ENCODE results near the gene CD19. TPM values are rescaled to one million over a fixed set of nuclear protein-coding genes. Genes with fewer than 3 reads are reported as not detected.
A peak's percentile ranks its signal among the peaks of the same experiment; 100 is the strongest.

Gene CD19
- total and polyA plus RNA-seq, 11 donors = 0.10 to 0.44 (median 0.22) TPM; not detected in 7

DNA sequence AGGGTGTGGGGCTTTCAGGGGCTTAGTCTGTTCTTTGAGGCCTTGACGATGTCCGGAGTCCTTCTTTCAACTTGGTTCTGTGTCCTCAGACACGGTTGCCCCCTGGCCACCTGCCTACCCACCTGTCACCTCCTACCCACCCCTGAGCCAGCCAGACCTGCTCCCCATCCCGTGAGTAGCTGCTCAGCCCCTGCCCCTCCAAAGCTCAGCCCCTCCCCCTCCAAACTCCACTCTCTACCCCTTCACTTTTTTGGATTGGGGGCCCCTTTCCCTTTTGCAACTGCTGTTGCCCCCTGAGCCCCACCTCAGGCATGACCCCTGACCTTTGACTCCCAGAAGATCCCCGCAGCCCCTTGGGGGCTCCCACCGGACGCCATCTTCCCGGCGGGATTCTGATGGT lies 54.3 kb downstream of the CD19 start:
- Histone ChIP-seq H3K36me3 (peaks cover 0 to 80% (median 51%) of the 10 kb centered on the region in 9 donors), H3K4me3 (peak overlapping the region in 2 of 12 donors; percentile 31 to 61)
- 95 to 99% (median 96%) methylated on average over 9 of the region's 9 CpGs for WGBS, 4 donors

DNA sequence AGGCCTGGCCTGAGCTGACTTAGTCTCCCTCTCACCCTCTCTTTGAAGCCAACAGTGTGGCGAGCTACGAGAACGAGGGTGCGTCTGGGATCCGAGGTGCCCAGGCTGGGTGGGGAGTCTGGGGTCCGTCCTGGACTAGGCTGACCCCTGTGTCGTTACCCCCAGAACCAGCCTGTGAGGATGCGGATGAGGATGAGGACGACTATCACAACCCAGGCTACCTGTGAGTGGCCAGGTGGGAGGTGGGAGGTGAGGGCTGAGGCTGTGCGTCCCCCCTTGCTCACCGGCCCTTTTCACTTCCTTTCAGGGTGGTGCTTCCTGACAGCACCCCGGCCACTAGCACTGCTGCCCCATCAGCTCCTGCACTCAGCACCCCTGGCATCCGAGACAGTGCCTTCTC lies 54.7 kb downstream of the CD19 start:
- intact Hi-C loops (cut with DNase I) = no loop called here
- H3K4me3 ChIP-seq = peak overlapping the region in 2 of 12 donors; percentile 10 to 61
- peaks cover 0 to 12% (median 6%) of the 10 kb centered on the region in 12 donors for H3K9me3 ChIP-seq
- TF ChIP-seq, protein P1, sequence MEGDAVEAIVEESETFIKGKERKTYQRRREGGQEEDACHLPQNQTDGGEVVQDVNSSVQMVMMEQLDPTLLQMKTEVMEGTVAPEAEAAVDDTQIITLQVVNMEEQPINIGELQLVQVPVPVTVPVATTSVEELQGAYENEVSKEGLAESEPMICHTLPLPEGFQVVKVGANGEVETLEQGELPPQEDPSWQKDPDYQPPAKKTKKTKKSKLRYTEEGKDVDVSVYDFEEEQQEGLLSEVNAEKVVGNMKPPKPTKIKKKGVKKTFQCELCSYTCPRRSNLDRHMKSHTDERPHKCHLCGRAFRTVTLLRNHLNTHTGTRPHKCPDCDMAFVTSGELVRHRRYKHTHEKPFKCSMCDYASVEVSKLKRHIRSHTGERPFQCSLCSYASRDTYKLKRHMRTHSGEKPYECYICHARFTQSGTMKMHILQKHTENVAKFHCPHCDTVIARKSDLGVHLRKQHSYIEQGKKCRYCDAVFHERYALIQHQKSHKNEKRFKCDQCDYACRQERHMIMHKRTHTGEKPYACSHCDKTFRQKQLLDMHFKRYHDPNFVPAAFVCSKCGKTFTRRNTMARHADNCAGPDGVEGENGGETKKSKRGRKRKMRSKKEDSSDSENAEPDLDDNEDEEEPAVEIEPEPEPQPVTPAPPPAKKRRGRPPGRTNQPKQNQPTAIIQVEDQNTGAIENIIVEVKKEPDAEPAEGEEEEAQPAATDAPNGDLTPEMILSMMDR (IDR thresholded peaks at IDR 0.05) = no peak
- TF ChIP-seq POLR2A (IDR thresholded peaks at IDR 0.05) = no peak
- no peaks in the 10 kb centered on the region for H3K27me3 ChIP-seq
- peak overlapping the region in 1 of 12 donors; percentile 79 for H3K27ac ChIP-seq
- WGBS, 4 donors = 86 to 97% (median 91%) methylated on average over 11 to 13 of the region's 13 CpGs
- H3K36me3 ChIP-seq = peaks cover 0 to 76% (median 47%) of the 10 kb centered on the region in 9 donors
- ATAC-seq = no peak
- DNase-seq = no peak
- peaks cover 0 to 13% (median 0%) of the 10 kb centered on the region in 12 donors for H3K4me1 ChIP-seq

More for the DNA sequence above, 54.3 kb downstream of the CD19 start:
- intact Hi-C loops (cut with DNase I) = no loop called here
- no peak for DNase-seq
- no peak for TF ChIP-seq POLR2A (IDR thresholded peaks at IDR 0.05)
- TF ChIP-seq, protein P1 (IDR thresholded peaks at IDR 0.05) = no peak
- peaks cover 0 to 13% (median 0%) of the 10 kb centered on the region in 12 donors for H3K4me1 ChIP-seq
- peaks cover 0 to 12% (median 6%) of the 10 kb centered on the region in 12 donors for H3K9me3 ChIP-seq
- H3K27me3 ChIP-seq = no peaks in the 10 kb centered on the region
- ATAC-seq = no peak
- H3K27ac ChIP-seq = peak overlapping the region in 1 of 12 donors; percentile 79

DNA sequence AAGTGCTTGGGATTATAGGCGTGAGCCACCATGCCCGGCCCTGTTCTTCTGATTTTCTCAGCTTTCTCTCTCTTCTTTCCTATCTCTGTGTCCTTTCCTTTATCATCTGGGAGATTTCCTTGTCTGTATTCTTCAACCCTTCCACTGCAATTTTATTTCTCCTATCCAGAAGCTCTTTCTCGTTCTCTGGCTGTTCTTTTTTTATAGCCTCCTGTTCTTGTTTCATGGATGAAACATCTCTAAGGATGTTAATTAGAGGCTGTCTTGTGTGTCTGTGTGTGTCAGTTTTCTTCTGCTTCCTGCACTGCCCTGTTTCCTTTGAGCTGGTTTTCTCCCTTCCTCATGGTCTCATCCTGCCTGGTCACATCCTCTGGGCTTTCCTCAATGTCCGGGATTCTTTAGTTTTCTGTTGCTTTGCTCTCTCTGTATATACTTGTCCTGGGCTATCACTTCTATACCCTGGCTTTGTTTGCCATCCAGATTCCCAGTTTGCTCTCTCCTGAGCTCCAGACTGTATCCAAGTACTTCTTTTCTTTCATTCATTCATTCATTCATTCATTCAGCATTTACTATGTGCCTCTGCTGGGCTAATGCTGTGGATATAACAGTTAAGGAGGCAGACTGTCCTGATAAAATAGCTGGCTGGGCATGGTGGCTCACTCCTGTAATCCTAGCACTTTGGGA lies 55.5 kb downstream of the CD19 start:
- intact Hi-C loops (cut with DNase I) = no loop called here
- TF ChIP-seq POLR2A (IDR thresholded peaks at IDR 0.05) = no peak
- TF ChIP-seq, protein P1 (IDR thresholded peaks at IDR 0.05) = no peak
- no peak for ATAC-seq

More for the DNA sequence above, 55.5 kb downstream of the CD19 start:
- H3K4me1 ChIP-seq = peaks cover 0 to 13% (median 0%) of the 10 kb centered on the region in 12 donors
- DNase-seq = no peak
- peaks cover 0 to 12% (median 6%) of the 10 kb centered on the region in 12 donors for H3K9me3 ChIP-seq
- no peaks in the 10 kb centered on the region for H3K27me3 ChIP-seq
- 97 to 98% (median 98%) methylated on average over 4 of the region's 4 CpGs for WGBS, 4 donors
- no peak overlapping the region for H3K27ac ChIP-seq
- peak overlapping the region in 1 of 12 donors; percentile 61 for H3K4me3 ChIP-seq
- peaks cover 0 to 68% (median 39%) of the 10 kb centered on the region in 9 donors for H3K36me3 ChIP-seq

Other genes with a start within 250 kb of the CD19 start
- gene EIF3C, start 220.5 kb upstream of the CD19 start, total RNA-seq = 100 to 1,000 TPM; 168 to 667 (median 433) TPM
- 100 to 1,000 TPM; 467 to 477 TPM for gene EIF3C, start 220.5 kb upstream of the CD19 start, polyA plus RNA-seq
- 1 to 10 TPM in 3 of 9 donors, under 1 TPM in 3, not detected in 3; 0.24 to 1.6 (median 0.89) TPM for gene NPIPB9, start 180.2 kb upstream of the CD19 start, total RNA-seq
- gene NPIPB9, start 180.2 kb upstream of the CD19 start, polyA plus RNA-seq = 1 to 10 TPM in 1 of 2 donors, under 1 TPM in 1; 0.18 to 1.2 TPM
- gene ATXN2L, start 109.0 kb upstream of the CD19 start, total RNA-seq = 10 to 100 TPM; 33.7 to 73.9 (median 44.8) TPM
- gene ATXN2L, start 109.0 kb upstream of the CD19 start, polyA plus RNA-seq = 10 to 100 TPM; 43.5 to 48.9 TPM
- 100 to 1,000 TPM; 179 to 250 (median 225) TPM for gene TUFM, start 85.6 kb upstream of the CD19 start, total RNA-seq
- 100 to 1,000 TPM; 281 to 384 TPM for gene TUFM, start 85.6 kb upstream of the CD19 start, polyA plus RNA-seq
- 10 to 100 TPM; 27.5 to 47.1 (median 34.7) TPM for gene SH2B1, start 68.1 kb upstream of the CD19 start, total RNA-seq
- gene SH2B1, start 68.1 kb upstream of the CD19 start, polyA plus RNA-seq = 10 to 100 TPM; 34.6 to 43.0 TPM
- under 1 TPM in 5 of 9 donors, not detected in 4; 0.15 to 0.63 (median 0.52) TPM for gene ATP2A1, start 53.5 kb upstream of the CD19 start, total RNA-seq
- under 1 TPM; 0.06 to 0.19 TPM for gene ATP2A1, start 53.5 kb upstream of the CD19 start, polyA plus RNA-seq
- 10 to 100 TPM; 10.2 to 22.3 (median 14.7) TPM for gene RABEP2, start 6.7 kb upstream of the CD19 start, total RNA-seq
- 10 to 100 TPM; 22.3 to 31.1 TPM for gene RABEP2, start 6.7 kb upstream of the CD19 start, polyA plus RNA-seq
- 10 to 100 TPM; 11.1 to 25.3 (median 19.5) TPM for gene NFATC2IP, start 19.0 kb downstream of the CD19 start, total RNA-seq
- 10 to 100 TPM; 12.7 to 23.4 TPM for gene NFATC2IP, start 19.0 kb downstream of the CD19 start, polyA plus RNA-seq
- 10 to 100 TPM; 13.4 to 33.0 (median 16.6) TPM for gene SPNS1, start 42.8 kb downstream of the CD19 start, total RNA-seq
- gene SPNS1, start 42.8 kb downstream of the CD19 start, polyA plus RNA-seq = 10 to 100 TPM; 26.9 to 43.2 TPM
- gene LAT, start 53.1 kb downstream of the CD19 start, total RNA-seq = 1 to 10 TPM in 5 of 9 donors, under 1 TPM in 3, not detected in 1; 0.62 to 7.7 (median 1.4) TPM
- gene LAT, start 53.1 kb downstream of the CD19 start, polyA plus RNA-seq = 1 to 10 TPM; 1.3 to 2.9 TPM